ENCODE data around the gene EFHC1. TPM values are rescaled to one million over a fixed set of nuclear protein-coding genes. Genes with fewer than 3 reads are reported as not detected.

Gene EFHC1
- total RNA-seq, 1 experiment from 2014 or later = 14.6 TPM

- peaks cover 10% of the 10 kb centered on the region; the same call in 1 of the 2 replicates for H3K4me1 ChIP-seq
- no peaks in the 10 kb centered on the region for H3K27me3 ChIP-seq
- H3K27ac ChIP-seq = no peak overlapping the region
- H3K9me3 ChIP-seq (replicated peaks) = no peaks in the 10 kb centered on the region
- H3K36me3 ChIP-seq = no peaks in the 10 kb centered on the region
- no peak overlapping the region for H3K4me3 ChIP-seq
- DNase-seq = no peak
These were observed 30.3 kb upstream of the EFHC1 start for GRCh38 chr6:52389626-52390360.

- no peak overlapping the region for H3K27ac ChIP-seq
- H3K4me3 ChIP-seq = no peak overlapping the region
- peaks cover 10% of the 10 kb centered on the region; the same call in 1 of the 2 replicates for H3K4me1 ChIP-seq
- no peaks in the 10 kb centered on the region for H3K36me3 ChIP-seq
- no peaks in the 10 kb centered on the region for H3K9me3 ChIP-seq (replicated peaks)
- peak in 1 of 2 experiments; percentile 15 for DNase-seq
- no peaks in the 10 kb centered on the region for H3K27me3 ChIP-seq
These were observed 29.8 kb upstream of the EFHC1 start for GRCh38 chr6:52390361-52390727.

- H3K9me3 ChIP-seq (replicated peaks) = no peaks in the 10 kb centered on the region
- no peak overlapping the region for H3K27ac ChIP-seq
- no peaks in the 10 kb centered on the region for H3K27me3 ChIP-seq
- no peak for DNase-seq
- H3K36me3 ChIP-seq = no peaks in the 10 kb centered on the region
- peaks cover 10% of the 10 kb centered on the region; the same call in 1 of the 2 replicates for H3K4me1 ChIP-seq
- no peak overlapping the region for H3K4me3 ChIP-seq
These were observed 28.5 kb upstream of the EFHC1 start for GRCh38 chr6:52391599-52391998.

- no peak for DNase-seq
- Histone ChIP-seq H3K4me3 (no peak overlapping the region), H3K9me3 (replicated peaks) (no peaks in the 10 kb centered on the region), H3K27ac (no peak overlapping the region), H3K36me3 (no peaks in the 10 kb centered on the region), H3K4me1 (peaks cover 10% of the 10 kb centered on the region; the same call in 1 of the 2 replicates), H3K27me3 (no peaks in the 10 kb centered on the region)
These were observed 27.2 kb upstream of the EFHC1 start for GRCh38 chr6:52392944-52393343.

GRCh38 chr6:52393780-52394179 is 26.4 kb upstream of the EFHC1 start:
- no peaks in the 10 kb centered on the region for H3K27me3 ChIP-seq
- no peaks in the 10 kb centered on the region for H3K36me3 ChIP-seq
- H3K9me3 ChIP-seq (replicated peaks) = no peaks in the 10 kb centered on the region
- H3K27ac ChIP-seq = no peak overlapping the region
- H3K4me3 ChIP-seq = no peak overlapping the region
- peaks cover 10% of the 10 kb centered on the region; the same call in 1 of the 2 replicates for H3K4me1 ChIP-seq
- no peak for DNase-seq

- no peaks in the 10 kb centered on the region for H3K27me3 ChIP-seq
- H3K9me3 ChIP-seq (replicated peaks) = no peaks in the 10 kb centered on the region
- no peaks in the 10 kb centered on the region for H3K36me3 ChIP-seq
- H3K27ac ChIP-seq = no peak overlapping the region
- no peak for DNase-seq
- H3K4me1 ChIP-seq = peaks cover 10% of the 10 kb centered on the region; the same call in 1 of the 2 replicates
- H3K4me3 ChIP-seq = no peak overlapping the region
These were observed 25.9 kb upstream of the EFHC1 start for GRCh38 chr6:52394251-52394666.

GRCh38 chr6:52395969-52396368 is 24.2 kb upstream of the EFHC1 start:
- Histone ChIP-seq H3K27ac (no peak overlapping the region), H3K4me3 (no peak overlapping the region), H3K36me3 (no peaks in the 10 kb centered on the region), H3K27me3 (no peaks in the 10 kb centered on the region), H3K4me1 (no peaks in the 10 kb centered on the region), H3K9me3 (replicated peaks) (no peaks in the 10 kb centered on the region)
- DNase-seq = no peak

GRCh38 chr6:52399511-52400312 is 20.4 kb upstream of the EFHC1 start:
- no peaks in the 10 kb centered on the region for H3K27me3 ChIP-seq
- H3K4me3 ChIP-seq = no peak overlapping the region
- peak; percentile 39 to 70 for DNase-seq
- H3K27ac ChIP-seq = no peak overlapping the region
- H3K36me3 ChIP-seq = no peaks in the 10 kb centered on the region
- H3K9me3 ChIP-seq (replicated peaks) = no peaks in the 10 kb centered on the region
- H3K4me1 ChIP-seq = no peaks in the 10 kb centered on the region

GRCh38 chr6:52400313-52401041 is 19.7 kb upstream of the EFHC1 start:
- no peaks in the 10 kb centered on the region for H3K36me3 ChIP-seq
- no peaks in the 10 kb centered on the region for H3K9me3 ChIP-seq (replicated peaks)
- no peaks in the 10 kb centered on the region for H3K4me1 ChIP-seq
- H3K27ac ChIP-seq = no peak overlapping the region
- H3K27me3 ChIP-seq = no peaks in the 10 kb centered on the region
- no peak for DNase-seq
- no peak overlapping the region for H3K4me3 ChIP-seq

GRCh38 chr6:52403086-52403485 is 17.1 kb upstream of the EFHC1 start:
- no peak for DNase-seq
- Histone ChIP-seq H3K27me3 (no peaks in the 10 kb centered on the region), H3K9me3 (replicated peaks) (no peaks in the 10 kb centered on the region), H3K27ac (no peak overlapping the region), H3K4me3 (no peak overlapping the region), H3K4me1 (no peaks in the 10 kb centered on the region), H3K36me3 (no peaks in the 10 kb centered on the region)

GRCh38 chr6:52403627-52404026 is 16.5 kb upstream of the EFHC1 start:
- no peaks in the 10 kb centered on the region for H3K36me3 ChIP-seq
- H3K4me3 ChIP-seq = no peak overlapping the region
- no peaks in the 10 kb centered on the region for H3K4me1 ChIP-seq
- H3K27ac ChIP-seq = no peak overlapping the region
- H3K9me3 ChIP-seq (replicated peaks) = no peaks in the 10 kb centered on the region
- no peaks in the 10 kb centered on the region for H3K27me3 ChIP-seq
- no peak for DNase-seq

GRCh38 chr6:52405243-52405642 is 14.9 kb upstream of the EFHC1 start:
- Histone ChIP-seq H3K36me3 (no peaks in the 10 kb centered on the region), H3K27ac (no peak overlapping the region), H3K27me3 (no peaks in the 10 kb centered on the region), H3K9me3 (replicated peaks) (no peaks in the 10 kb centered on the region), H3K4me1 (no peaks in the 10 kb centered on the region), H3K4me3 (no peak overlapping the region)
- DNase-seq = no peak

GRCh38 chr6:52407467-52407866 is 12.7 kb upstream of the EFHC1 start:
- no peaks in the 10 kb centered on the region for H3K9me3 ChIP-seq (replicated peaks)
- DNase-seq = peak; percentile 32 to 65

GRCh38 chr6:52409499-52409898 is 10.6 kb upstream of the EFHC1 start:
- no peak overlapping the region for H3K27ac ChIP-seq
- no peak overlapping the region for H3K4me3 ChIP-seq
- no peaks in the 10 kb centered on the region for H3K4me1 ChIP-seq
- no peaks in the 10 kb centered on the region for H3K9me3 ChIP-seq (replicated peaks)
- DNase-seq = no peak
- no peaks in the 10 kb centered on the region for H3K36me3 ChIP-seq
- H3K27me3 ChIP-seq = no peaks in the 10 kb centered on the region

More at GRCh38 chr6:52407467-52407866, 12.7 kb upstream of the EFHC1 start:
- no peaks in the 10 kb centered on the region for H3K27me3 ChIP-seq
- no peaks in the 10 kb centered on the region for H3K4me1 ChIP-seq
- no peaks in the 10 kb centered on the region for H3K36me3 ChIP-seq
- no peak overlapping the region for H3K4me3 ChIP-seq
- H3K27ac ChIP-seq = no peak overlapping the region

- Histone ChIP-seq H3K27ac (no peak overlapping the region), H3K9me3 (replicated peaks) (no peaks in the 10 kb centered on the region), H3K27me3 (no peaks in the 10 kb centered on the region), H3K4me3 (no peak overlapping the region), H3K4me1 (no peaks in the 10 kb centered on the region), H3K36me3 (no peaks in the 10 kb centered on the region)
- no peak for DNase-seq
These were observed 9.2 kb upstream of the EFHC1 start for GRCh38 chr6:52410979-52411378.
